Measurements from ENCODE around the gene EPHB3. TPM values are rescaled to one million over a fixed set of nuclear protein-coding genes. Genes with fewer than 3 reads are reported as not detected.

Gene EPHB3
- total and polyA plus RNA-seq, 2 of the 4 experiments (the other 2 are of a cell fraction): 0.72 to 2.9 TPM

GRCh38 chr3:184539801-184540435 lies 21.7 kb upstream of the EPHB3 start:
- Histone ChIP-seq H2BK20ac (ENCODE audit: low read depth, low read length) (no peak overlapping the region), H3K9me1 (ENCODE audit: insufficient read depth, low read length) (no peaks in the 10 kb centered on the region), H2AK5ac (ENCODE audit: low read depth, low read length) (no peak overlapping the region), H3K4me2 (ENCODE audit: low read depth, low read length) (no peak overlapping the region), H2BK120ac (ENCODE audit: low read depth, low read length) (no peak overlapping the region), H3K36me3 (ENCODE audit: control insufficient read depth, insufficient read depth, low read length) (no peaks in the 10 kb centered on the region), H2BK15ac (ENCODE audit: low read depth, low read length) (no peak overlapping the region), H3K9me3 (ENCODE audit: control insufficient read depth, insufficient read depth, low read length) (no peaks in the 10 kb centered on the region), H2AK9ac (replicated peaks; ENCODE audit: low read depth, low read length, poor library complexity) (no peak overlapping the region), H4K8ac (ENCODE audit: low read depth in 2 of 2, low read length in 2 of 2) (no peak overlapping the region), H3K4ac (ENCODE audit: low read depth, low read length) (no peak overlapping the region), H4K5ac (ENCODE audit: low read depth, low read length) (no peak overlapping the region), H3K79me1 (ENCODE audit: low read depth in 1 of 2, low read length in 2 of 2) (no peaks in the 10 kb centered on the region), H3K27me3 (ENCODE audit: control insufficient read depth, insufficient read depth, low read length) (peaks cover 51% of the 10 kb centered on the region), H3K27ac (ENCODE audit: insufficient read depth, low read length) (no peak overlapping the region), H3K56ac (ENCODE audit: extremely low read depth, insufficient read depth, low read length) (no peak overlapping the region), H3K14ac (replicated peaks; ENCODE audit: low read depth, low read length) (no peak overlapping the region), H3K9ac (ENCODE audit: low read depth, low read length) (no peak overlapping the region), H3K18ac (ENCODE audit: low read depth, low read length) (no peak overlapping the region), H3K23ac (ENCODE audit: low read depth, low read length) (no peak overlapping the region), H4K91ac (ENCODE audit: insufficient read depth, low read depth, low read length) (no peak overlapping the region), H3K4me1 (ENCODE audit: control insufficient read depth, insufficient read depth, low read length) (no peaks in the 10 kb centered on the region), H4K20me1 (ENCODE audit: insufficient read depth, low read length) (no peaks in the 10 kb centered on the region), H2AFZ (replicated peaks; ENCODE audit: low read length, poor library complexity) (no peak overlapping the region), H3K4me3 (ENCODE audit: insufficient read depth, low read depth, low read length) (no peak overlapping the region), H2BK5ac (ENCODE audit: low read depth, low read length, poor library complexity, severe bottlenecking) (no peak overlapping the region)
- dilution Hi-C loops (cut with HindIII; ENCODE audit: low sequenced_read_pairs, unreplicated experiment): loop anchor here (25.0 kb wide), 1 partner anchor 178 kb away; the partner anchor contains the start of genes CLCN2 and POLR2H
- in situ Hi-C loops (cut with MboI; ENCODE audit: low sequenced_read_pairs): no loop called here
- CTCF ChIA-PET: interaction anchor here (1.5 to 2.1 kb wide), 3 partner anchors 10 to 168 kb away, joined by 3 to 12 read pairs (median 5); no protein-coding TSS in a partner anchor
- intact Hi-C loops (cut with micrococcal nuclease): no loop called here
- WGBS, 2 experiments (ENCODE audit: extremely low coverage in 2 of 2, insufficient read length in 1 of 2): no CpG with 5 or more reads among the region's 16 CpGs
- ATAC-seq (ENCODE audit: low read depth) (no peak), DNase-seq (no peak)
- no TSS peak for BruUV-seq (replicated peaks)
- POLR2A ChIA-PET (ENCODE audit: unreplicated experiment): interaction anchor here (0.6 kb wide), 1 partner anchor 257 kb away, joined by 11 read pairs; no protein-coding TSS in a partner anchor
- TF ChIP-seq BHLHE40 (IDR thresholded peaks at IDR 0.05; ENCODE audit: low read depth, low read length) (no peak), NFE2L2 (IDR thresholded peaks at IDR 0.05; ENCODE audit: low read depth, low read length) (no peak), POLR2A (IDR thresholded peaks at IDR 0.05; ENCODE audit: low read depth, low read length) (no peak), CHD1 (IDR thresholded peaks at IDR 0.05; ENCODE audit: low read depth, low read length) (no peak), ELK1 (IDR thresholded peaks at IDR 0.05; ENCODE audit: borderline replicate concordance, low read depth, low read length) (no peak), MAZ (IDR thresholded peaks at IDR 0.05; ENCODE audit: borderline replicate concordance, low read depth, low read length) (no peak), MAFK (IDR thresholded peaks at IDR 0.05; ENCODE audit: low read depth, low read length) (no peak), MXI1 (IDR thresholded peaks at IDR 0.05; ENCODE audit: borderline replicate concordance, low read depth, low read length) (no peak), RFX5 (IDR thresholded peaks at IDR 0.05; ENCODE audit: low read depth, low read length) (no peak), RCOR1 (IDR thresholded peaks at IDR 0.05; ENCODE audit: insufficient replicate concordance, low read length) (no peak), CEBPB (IDR thresholded peaks at IDR 0.05; ENCODE audit: low read depth, low read length) (no peak), RAD21 (IDR thresholded peaks at IDR 0.05; ENCODE audit: low read length) (no peak), SMC3 (IDR thresholded peaks at IDR 0.05; ENCODE audit: low read depth, low read length) (no peak)
- TF ChIP-seq, protein P1, sequence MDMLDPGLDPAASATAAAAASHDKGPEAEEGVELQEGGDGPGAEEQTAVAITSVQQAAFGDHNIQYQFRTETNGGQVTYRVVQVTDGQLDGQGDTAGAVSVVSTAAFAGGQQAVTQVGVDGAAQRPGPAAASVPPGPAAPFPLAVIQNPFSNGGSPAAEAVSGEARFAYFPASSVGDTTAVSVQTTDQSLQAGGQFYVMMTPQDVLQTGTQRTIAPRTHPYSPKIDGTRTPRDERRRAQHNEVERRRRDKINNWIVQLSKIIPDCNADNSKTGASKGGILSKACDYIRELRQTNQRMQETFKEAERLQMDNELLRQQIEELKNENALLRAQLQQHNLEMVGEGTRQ (IDR thresholded peaks at IDR 0.05; ENCODE audit: low read depth, low read length): no peak
- TF ChIP-seq, protein P2, sequence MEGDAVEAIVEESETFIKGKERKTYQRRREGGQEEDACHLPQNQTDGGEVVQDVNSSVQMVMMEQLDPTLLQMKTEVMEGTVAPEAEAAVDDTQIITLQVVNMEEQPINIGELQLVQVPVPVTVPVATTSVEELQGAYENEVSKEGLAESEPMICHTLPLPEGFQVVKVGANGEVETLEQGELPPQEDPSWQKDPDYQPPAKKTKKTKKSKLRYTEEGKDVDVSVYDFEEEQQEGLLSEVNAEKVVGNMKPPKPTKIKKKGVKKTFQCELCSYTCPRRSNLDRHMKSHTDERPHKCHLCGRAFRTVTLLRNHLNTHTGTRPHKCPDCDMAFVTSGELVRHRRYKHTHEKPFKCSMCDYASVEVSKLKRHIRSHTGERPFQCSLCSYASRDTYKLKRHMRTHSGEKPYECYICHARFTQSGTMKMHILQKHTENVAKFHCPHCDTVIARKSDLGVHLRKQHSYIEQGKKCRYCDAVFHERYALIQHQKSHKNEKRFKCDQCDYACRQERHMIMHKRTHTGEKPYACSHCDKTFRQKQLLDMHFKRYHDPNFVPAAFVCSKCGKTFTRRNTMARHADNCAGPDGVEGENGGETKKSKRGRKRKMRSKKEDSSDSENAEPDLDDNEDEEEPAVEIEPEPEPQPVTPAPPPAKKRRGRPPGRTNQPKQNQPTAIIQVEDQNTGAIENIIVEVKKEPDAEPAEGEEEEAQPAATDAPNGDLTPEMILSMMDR (conservative IDR thresholded peaks at IDR 0.05; ENCODE audit: low read depth, low read length): no peak
